Nucleus accumbens (tissue), 56 donors: ENCODE results near the gene PTPRN2.
A peak's percentile ranks its signal among the peaks of the same experiment; 100 is the strongest.

Experiments used
- DNase-seq, 56 donors: peaks; one replicate each; lab custom pipeline; 2025; lab: John Stamatoyannopoulos, UW

The PTPRN2 gene

GRCh38 chr7:158010961-158011693 lies 576.5 kb downstream of the PTPRN2 start:
- peak in 1 of 56 donors; percentile 7 for DNase-seq

DNA sequence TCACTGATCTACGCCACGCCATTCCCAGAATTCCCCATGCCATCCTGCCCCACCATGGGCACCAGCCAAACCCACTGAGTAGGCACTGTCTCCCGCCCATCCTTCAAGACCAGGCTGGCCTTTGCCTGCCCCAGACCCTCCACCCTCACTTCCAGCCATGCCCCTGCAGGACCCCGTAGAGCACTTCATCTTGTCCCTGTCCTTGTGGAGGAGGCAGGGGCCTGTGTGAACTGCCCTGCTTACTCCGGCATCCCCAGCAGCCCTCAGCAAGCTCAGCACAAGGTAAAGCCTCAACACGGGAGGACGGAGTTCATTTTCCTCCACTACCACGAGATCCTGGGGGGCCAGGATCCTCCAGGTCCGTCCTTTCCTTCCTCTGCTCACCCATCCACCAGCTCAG lies 577.7 kb downstream of the PTPRN2 start:
- no peak for DNase-seq

DNA sequence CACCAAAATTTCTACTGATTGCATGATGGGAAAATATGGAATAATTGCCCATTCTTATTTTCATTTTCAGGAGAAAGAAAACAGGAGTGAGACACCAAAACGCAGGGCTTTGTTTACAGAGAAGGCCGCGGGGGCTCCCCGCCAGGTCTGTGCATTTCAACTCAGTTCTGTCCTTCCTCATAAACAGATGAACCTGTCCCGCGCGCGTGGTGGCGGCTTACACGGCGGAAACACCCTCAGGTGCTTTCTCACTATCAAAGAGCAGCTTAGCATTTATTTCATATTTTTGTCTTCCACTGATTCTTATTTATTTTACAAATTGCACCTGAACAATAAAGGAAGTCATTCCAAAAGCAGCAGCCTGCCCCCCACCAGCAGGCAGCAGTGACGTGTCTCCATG lies 579.4 kb downstream of the PTPRN2 start:
- no peak for DNase-seq

- no peak for DNase-seq
Measured at GRCh38 chr7:158007697-158008257, 579.8 kb downstream of the PTPRN2 start.

DNA sequence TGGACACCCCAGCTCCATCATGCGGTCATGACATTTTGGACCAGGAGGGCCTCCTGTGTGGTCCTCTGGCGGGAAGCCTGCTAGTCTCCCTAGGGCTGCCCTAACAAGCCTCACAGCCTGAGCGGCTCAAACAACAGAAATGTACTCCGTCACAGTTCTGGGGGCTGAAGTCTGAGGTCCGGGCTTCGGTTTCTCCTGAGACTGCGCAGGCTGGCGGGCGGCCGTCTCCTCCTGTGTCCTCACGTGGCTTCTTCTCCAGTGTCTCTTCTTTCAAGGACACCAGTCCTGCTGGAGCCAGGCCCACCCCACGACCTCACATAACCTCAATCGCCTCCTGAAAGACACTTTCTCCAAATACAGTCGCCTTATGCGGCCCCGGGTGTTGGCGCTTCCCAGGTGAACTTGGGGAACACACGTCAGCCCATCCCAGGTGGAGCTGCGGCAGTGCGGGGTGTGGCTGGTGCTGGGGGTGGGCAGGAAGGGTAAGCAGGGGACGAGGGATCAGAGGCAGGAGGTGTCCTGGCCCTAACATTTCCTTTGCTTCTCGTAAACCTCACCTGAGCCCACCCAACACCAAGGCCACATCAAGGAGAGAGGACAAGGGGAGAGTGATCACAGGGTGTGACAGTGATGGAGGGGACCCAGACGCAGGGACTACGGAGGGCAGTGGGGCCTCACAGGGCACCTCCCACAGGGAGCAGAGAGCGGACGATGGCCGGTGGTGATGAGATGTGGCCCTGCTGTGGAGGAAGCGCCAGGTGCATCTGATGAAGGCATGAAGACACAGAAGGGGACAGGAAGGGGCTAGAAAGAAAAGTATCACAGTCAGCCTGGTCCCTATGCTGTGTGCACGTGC lies 580.6 kb downstream of the PTPRN2 start:
- DNase-seq, result no peak

GRCh38 chr7:158005531-158005930 lies 582.1 kb downstream of the PTPRN2 start:
- no peak for DNase-seq

- DNase-seq, result no peak
Measured at GRCh38 chr7:158004123-158004490, 583.5 kb downstream of the PTPRN2 start.

DNA sequence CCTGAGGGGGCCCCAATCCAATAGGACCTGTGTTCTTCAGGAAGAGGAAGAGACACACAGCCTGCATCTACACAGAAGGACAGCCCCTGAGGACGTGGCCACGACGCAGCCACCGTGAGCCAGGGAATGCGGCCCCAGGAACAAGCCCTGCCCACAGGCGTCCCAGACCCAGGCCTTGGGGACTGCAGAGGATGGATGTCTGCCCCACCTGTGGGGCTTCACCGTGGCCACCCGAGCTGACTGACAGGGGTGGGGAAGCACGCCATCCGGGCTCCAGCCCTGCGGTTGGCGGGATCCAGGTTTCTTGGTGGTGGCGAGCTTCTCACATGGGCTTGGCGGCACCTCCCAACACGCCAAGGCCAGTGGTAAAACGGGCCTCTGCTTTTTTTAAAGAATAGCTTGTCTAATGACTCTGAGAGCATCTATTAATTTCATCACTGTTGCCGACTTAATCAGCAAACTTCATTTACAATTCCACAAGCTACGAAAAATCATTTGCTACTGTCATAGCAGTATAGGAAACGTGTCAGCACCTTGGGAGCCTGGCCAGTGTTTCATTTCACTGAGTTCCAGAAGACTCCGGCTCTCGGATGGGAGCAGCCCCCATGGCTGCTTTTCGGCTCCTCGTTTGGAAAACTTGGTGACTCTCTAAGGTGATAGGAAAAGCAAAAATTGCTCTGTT lies 584.0 kb downstream of the PTPRN2 start:
- DNase-seq, result no peak

- DNase-seq, result no peak
Measured at GRCh38 chr7:158002486-158003080, 585.0 kb downstream of the PTPRN2 start.

GRCh38 chr7:158001621-158002320 lies 585.9 kb downstream of the PTPRN2 start:
- DNase-seq, result no peak

DNA sequence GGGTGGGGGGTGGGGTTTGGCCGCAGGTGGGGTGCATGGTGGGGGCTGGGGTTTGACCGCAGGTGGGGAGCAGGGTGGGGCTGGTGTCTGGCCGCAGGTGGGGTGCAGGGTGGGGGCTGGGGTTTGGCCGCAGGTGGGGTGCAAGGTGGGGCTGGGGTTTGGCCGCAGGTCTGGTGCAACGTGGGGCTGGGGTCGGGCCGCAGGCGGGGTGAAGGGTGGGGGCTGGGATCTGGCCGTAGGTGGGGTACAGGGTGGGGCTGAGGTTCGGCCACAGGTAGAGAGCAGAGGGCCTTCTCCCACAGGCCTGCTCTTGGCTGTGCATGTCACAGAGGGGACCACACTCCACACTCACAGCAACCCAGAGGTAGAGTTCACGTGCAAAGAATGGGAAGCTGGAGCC lies 586.6 kb downstream of the PTPRN2 start:
- DNase-seq, result no peak

DNA sequence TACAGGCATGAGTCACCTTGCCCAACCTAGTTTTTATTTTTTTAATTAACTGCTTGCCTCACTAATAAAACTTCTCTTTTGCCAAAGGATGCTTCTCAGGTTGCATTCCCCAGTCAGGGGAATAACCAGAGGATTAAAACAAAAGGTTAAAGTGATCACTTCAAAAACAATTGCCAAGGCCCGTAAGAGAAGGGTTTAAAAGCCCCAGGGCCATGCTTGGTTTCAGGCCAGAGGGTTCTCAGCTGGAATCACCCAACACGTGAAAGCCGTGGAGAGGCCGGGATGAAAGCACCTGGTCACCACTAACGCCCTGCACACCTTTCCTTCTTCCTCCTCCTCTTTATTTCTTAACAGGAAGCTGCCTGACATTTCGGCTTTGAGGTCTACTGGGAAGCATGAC lies 587.5 kb downstream of the PTPRN2 start:
- no peak for DNase-seq

DNA sequence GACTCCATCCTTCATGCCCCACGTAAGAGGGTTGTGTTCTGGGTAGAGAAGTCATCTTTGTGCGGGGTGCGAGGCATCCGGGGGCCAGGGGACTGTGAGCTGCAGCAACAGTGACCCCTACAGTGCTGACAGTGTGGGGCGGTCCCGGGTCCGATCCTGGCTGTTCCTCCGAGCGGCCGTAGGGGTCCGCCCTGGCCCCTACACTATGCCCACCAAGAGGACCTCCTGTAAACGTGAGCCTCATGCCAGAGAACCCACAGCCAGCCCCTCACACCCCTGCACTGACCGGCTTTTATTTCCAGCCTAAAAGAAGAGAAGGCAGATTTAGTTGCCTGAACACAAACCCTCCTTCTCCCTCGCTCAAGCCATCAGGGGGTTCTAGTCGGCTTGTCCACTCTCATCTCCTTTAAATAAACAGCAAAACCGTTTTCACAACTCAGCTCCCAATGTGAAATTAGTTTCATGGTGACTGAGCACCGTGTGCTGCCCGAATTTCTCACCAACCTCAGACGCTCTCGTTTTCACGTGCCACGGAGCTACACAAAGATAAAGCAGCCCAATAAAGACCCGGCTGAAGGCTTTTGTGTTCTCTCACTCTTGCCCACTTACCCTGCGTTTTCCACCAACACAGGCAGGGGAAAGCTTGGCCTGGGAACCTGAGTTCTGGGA lies 588.6 kb downstream of the PTPRN2 start:
- DNase-seq, result no peak

DNA sequence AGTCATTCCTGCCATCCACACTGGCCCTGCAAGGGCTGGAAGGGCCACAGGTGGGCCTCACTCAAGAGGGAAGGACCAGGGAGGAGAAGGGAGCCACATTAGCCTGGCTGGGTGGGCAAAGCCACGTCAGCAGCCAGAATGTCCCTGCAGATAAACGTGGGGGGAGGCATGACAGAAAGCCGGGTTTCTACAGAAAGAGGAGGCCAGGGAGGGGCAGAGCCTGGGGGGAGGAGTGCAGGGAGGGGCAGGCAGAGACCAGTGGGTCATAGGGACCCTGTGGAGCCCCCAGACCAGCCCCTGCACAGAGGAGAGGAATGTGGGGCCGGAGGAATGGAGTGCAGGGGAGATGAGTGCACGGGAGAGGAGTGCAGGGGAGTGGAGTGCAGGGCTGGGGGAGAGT lies 590.2 kb downstream of the PTPRN2 start:
- DNase-seq, result no peak

- no peak for DNase-seq
Measured at GRCh38 chr7:157997080-157997440, 590.6 kb downstream of the PTPRN2 start.

DNA sequence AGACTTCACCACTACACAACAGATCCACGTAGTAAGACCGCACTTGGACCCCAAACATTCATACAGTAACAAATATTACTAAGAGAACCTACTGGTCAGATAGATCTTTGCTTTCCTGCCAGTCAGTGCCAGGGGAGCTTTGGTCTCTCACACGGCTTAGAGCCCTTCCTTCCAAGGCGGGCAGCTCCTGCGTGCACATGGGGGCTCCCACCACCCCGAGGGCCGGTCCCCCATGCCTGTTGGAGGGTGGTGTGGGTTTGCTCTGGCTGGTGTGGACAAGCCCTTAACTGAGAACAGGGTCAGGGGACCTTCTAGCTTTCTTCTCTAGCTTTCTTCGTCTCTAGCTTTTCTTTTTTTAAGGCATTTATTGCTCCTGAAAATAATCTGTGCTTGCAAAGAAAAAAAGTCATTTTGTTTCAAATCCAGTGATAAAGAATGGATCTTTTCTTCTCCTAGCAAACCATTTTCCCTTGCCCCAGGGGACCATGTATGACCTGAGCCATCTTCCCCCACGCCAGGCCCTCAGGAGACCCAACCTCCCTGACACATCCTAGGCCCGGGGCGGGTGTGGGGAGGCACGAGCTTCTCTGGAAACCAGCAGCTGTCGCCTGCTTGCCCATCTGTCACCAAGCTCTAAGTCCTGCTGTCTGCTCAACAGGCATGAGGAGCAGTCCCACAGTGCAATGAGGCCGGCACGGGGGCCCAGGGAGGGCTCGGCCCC lies 591.1 kb downstream of the PTPRN2 start:
- no peak for DNase-seq

DNA sequence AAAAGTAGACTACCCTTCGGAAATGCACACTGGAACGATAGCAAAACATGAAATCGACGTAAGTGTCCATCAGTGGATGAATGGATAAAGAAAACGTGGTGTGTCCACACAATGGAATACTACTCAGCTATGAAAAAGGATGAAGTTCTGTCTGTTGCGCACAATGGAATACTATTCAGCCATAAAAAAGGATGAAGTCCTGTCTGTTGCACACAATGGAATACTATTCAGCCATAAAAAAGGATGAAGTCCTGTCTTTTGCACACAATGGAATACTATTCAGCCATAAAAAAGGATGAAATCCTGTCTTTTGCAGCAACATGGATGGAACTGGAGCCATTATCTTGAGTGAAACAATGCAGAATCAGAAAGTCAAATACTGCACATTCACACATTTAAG lies 591.8 kb downstream of the PTPRN2 start:
- DNase-seq, result no peak

GRCh38 chr7:157994319-157994718 lies 593.3 kb downstream of the PTPRN2 start:
- DNase-seq, result no peak
